GM18520 (cell line): Measurements from ENCODE around the gene ARL4D.
"Not testable (repeated sequence)": the region's sequence is repeated elsewhere in the genome, so short reads cannot be mapped to it uniquely, and the experiment has no call there.

Experiments used
- ATAC-seq: cut with Tn5 transposase; IDR thresholded peaks from one replicate; pipeline ENCODE4 v1.9.1; 2021; ENCODE audit not compliant: unreplicated experiment

The ARL4D gene

DNA sequence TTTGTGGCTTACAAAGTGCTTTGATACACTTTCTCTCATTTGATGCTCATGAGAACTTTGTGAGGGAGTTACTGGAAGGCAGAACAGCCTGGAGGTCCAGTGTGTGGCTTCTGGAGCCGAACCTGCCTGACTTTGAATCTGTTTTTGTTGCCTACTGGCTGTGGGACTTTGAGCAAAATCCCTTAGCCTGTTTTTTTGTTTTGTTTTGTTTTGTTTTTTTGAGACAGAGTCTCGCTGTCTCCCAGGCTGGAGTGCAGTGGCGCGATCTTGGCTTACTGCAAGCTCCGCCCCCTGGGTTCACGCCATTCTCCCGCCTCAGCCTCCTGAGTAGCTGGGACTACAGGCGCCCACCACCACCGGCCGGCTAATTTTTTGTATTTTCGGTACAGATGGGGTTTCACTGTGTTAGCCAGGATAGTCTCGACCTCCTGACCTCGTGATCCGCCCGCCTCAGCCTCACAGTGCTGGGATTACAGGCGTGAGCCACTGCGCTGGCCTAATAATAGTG, 20.6 kb downstream of the ARL4D start:
- ATAC-seq: not testable (repeated sequence)

DNA sequence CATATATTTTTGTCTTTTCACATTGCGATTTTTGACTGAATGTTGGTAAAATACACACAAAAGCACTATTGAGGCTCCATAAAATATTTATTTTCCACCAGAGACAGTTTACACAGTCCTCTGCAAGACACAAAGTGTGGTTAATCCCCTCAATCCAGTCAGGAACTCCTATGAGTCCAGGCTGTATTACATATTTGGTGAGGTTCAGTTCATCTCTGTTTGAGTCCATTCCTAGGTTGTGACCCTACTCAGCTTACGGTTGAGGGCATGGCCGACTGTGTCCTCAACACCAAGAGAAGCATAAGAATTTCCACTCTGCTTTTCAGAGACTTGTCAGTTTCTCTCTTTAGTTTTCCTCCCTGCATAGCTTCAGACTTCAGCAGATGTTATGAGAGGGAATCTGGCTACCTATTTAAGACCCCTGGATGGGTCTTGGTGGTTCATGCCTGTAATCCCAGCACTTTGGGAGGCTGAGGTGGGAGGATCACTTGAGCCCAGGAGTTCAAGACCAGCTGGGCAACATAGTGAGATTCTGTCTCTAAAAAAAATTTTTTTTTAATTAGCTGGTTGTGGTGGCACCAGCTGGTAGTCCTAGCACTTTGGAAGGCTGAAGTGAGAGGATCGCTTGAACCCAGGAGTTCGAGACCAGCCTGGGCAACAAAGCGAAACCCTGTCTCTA, 25.1 kb downstream of the ARL4D start:
- no peak for ATAC-seq

DNA sequence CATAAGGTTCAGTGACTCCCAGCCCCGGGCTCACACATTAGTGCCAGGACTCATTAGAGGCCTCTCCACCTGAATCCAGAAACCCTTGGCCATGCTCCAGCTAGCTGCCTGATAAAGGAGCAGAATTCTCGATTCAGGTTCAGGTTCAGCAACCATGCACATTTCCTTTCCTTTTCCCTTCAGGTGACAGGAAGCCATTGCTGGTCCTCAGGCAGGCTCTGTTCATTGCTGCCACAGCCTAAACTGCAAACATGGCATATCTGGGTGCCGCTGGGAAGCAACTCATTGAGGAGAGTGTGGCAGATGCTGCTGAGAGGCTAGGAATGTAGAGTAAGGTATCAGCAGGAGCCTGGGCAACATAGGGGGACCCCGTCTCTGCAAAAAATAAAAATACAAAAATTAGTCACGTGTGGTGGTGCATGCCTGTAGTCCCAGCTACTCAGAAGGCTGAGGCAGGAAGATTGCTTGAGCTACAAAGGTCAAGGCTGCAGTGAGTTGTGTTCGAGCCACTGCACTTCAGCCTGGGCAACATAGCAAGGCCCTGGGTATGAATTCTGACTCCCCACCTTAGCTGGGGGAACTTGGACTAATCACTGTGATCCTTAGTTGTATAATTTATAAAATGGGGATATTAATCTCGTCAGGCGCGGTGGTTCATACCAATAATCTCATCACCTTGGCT, 28.7 kb downstream of the ARL4D start:
- no peak for ATAC-seq

DNA sequence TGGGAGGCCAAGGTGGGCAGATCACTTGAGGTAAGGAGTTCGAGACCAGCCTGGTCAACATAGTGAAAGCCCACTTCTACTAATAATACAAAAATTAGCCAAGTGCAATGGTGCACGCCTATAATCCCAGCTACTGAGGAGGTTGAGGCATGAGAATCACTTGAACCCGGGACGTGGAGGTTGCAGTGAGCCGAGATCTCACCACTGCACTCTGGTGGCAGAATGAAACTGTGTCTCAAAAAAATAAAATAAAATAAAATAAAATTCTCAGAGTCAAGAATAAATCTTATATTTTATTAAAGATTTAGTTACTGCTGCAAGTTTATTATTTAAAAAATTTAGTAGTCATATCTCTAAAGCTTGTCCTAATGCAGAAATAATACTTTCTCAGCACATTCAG, 29.7 kb downstream of the ARL4D start:
- no peak for ATAC-seq

DNA sequence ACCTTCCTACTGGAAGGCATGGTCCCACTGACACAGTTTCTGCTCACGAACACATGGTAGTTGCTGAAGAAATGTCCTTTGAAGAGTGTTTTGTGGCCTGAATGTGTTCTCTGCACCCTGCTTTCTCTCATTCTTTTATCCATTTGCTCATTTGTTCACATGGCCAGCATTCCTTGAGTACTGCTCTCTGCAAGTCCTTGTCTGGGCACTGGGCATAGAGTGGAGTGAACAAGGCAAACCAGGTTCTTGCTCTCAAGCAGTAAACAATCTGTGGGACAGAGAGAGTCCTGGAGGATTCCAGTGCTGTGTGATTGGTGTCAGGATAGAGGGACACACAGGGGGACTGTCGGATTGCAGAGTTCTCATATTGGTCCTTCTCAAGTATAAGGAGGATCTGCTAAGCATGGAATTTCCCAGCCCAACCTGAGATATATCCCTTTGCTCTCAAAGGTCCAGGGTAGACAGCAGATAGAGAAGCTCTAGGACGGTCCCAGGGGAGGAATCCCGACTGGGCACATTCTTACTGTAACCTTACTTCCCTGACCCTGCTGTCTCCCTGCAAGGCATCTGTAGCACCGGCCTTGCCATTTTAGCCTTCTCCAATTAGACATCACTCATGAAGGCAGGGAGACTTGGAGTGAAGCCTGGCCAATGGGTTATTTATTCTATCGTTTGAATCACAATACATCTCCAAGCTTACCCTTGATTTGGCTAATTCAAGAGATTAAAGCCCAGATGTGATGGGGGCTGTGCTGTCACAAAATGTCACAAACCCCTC, 32.3 kb downstream of the ARL4D start:
- no peak for ATAC-seq

DNA sequence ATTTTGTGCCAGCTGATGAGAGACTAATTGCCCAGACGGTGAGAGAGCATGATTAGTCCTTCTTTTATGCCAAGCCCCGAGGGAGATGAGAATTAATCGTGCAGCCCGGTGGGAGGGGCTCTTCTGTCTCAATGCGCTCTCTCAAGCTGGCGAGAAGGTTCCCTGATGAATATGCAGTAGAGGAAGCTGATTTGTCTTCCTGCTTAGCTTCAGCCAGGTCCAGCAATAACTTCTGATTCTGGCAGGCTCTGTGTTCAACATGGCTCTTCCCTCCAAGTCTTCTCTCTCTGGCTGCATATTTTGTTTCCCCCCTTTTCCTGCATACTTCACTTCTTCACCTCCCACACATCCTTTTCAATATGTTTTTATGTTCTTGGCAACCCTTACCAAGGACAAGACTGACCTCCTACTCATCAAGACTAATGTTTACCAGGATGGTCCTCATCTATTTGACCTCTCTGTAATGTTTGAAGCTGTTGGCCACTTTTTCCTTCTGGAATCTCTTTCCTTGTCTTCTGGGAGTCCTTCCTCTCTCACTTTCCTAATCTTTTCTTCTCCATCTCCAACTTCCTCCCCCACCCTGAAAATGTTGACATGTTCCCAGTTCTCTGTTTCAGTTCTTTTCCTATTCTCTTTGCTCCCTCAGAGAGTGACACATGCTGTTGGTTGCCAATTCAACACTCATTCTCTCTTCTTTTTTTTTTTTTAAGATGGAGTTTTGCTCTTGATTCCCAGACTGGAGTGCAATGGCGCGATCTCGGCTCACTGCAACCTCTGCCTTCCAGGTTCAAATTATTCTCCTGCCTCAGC, 33.1 kb downstream of the ARL4D start:
- no peak for ATAC-seq

DNA sequence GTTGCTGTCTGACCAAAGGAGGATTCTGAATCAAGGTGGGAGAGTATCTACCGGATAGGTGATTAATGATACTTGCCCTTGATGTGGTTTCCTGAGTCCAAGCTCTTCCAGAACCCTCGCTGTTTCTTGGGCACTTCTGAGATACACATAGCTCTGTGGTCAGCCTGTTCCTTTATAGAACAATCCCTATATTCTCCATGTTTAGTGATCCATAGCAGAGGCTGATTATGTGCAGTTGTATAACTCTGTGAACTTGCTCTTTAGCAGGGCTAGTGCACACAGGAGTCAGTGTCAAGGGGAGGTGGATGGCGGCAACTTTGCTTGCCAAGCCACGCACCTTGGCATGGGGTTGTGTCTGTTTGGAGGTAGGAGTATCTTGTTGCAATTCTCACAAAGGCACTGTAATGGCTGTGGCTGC, 36.1 kb downstream of the ARL4D start:
- ATAC-seq: no peak

DNA sequence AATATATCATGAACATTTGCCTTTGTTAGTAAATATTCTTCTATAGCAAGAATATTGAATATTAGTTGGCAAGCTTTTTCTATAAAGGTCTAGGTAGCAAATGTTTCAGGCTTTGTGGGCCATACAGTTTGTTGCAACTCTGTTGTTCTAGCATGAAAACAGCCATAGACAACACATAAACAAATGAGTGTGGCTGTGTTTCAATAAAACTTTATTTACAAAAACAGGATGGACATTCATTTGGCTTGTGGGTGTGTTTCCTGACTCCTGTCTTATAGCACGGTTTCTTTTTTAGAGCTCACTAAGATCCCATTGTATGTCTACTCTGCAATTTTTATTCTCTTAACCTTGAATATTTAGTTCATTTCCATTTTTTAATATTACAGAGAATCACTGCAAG, 39.0 kb downstream of the ARL4D start:
- no peak for ATAC-seq

DNA sequence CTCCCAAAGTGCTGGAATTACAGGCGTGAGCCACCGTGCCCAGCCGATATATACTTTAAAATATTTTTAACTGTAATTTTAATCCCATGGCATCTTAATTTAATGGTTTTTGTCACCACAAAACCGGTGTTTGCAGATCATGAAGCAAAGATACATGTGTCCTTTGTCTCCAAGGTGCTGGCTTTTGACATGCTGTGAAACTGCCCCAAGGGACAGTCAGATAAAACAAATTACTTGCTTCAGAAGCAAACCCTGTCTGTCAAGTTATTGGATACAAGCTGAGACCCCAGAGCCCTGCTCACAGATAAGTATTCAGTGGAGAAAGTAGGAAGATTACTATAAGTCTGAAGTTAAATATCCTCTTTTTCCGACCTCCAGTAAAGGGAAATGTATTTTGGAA, 39.8 kb downstream of the ARL4D start:
- no peak for ATAC-seq

DNA sequence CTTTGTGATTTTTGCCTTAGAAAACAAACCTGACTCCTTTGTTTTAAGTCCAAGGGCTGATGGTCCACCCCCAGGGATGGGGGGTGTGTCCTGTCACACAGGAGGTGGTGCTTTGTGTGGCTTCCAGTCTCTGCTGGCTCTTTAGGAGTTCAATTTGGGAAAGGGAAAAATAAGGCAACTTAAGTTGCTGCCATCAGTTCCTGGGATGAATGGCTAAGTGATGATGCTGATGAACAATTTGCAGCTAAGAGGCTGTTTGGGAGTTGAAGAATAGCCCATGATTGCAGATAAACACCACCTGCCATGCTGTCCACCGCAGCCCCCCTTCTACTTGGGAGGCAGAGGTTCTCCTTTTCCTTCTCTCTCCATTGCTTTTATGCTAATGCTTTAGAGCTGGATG, 40.2 kb downstream of the ARL4D start:
- no peak for ATAC-seq

DNA sequence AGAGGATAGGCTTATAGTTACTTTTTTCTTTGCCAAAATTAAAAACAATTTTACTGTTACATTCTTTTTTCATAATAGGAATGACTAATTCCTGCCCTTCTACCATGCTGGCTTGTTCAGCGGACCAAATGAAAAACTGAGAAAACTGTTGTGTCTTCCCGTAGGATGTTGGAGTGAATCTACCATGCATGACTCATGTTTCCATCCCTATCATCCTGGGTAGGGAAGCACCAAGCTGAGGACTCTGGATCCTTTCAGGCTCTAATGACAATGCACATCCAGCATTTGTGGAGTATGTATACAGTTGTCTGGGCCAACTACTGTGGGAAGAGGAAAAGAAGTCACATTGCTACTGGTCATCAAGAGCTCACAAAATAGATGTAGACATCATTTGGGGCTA, 43.9 kb downstream of the ARL4D start:
- no peak for ATAC-seq

DNA sequence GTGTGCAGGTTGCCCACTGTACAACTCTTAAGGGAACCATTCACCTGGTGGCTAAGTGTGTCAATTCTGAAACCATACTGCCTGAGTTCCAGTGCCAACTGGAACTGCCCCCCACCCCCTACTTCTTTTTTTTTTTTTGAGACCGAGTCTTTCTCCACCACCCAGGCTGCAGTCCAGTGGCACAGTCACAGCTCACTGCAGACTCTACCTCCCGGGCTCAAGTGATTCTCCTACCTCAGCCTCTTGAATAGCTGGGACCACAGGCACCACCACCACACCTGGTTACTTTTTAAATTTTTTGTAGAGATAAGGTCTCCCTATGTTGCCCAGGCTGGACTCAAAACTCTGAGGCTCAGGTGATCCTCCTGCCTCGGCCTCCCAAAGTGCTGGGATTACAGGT, 44.6 kb downstream of the ARL4D start:
- ATAC-seq: no peak

DNA sequence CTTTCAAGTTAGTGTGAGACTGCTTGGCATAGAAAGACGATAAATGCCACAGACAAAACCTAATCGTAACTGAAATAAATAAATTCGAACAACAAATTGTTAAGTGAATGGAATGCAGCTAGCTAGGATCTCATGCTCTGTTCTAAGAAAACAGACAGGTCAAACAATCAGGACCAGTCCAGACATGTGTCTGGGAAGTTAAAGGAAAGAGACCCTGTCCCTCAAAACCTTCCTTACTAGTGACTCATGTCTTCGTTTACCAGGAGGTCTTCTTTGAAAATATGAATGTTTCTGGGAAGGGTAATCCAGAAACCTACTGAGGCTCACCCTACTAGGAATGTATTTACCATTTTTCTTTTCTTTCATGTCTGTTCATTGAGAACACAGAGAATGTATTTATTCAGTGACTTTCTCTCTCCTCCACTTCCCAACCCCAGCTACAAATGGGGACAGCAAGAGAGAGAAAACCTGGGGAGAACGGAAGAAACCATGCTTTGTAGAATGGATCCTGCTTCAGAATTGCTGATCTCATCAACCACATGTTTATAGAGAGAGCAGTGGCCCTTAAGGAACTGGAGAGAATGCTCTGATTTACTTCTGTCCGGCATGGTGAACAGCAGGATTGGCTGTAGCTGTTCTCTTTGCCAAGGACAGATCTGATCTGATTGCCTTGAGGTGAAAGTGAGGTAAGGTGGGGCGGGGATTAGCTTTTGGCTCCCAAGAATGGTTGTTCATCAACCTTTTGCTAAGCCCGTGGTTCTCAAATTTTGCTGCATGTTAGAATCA, 45.6 kb downstream of the ARL4D start:
- ATAC-seq: no peak

DNA sequence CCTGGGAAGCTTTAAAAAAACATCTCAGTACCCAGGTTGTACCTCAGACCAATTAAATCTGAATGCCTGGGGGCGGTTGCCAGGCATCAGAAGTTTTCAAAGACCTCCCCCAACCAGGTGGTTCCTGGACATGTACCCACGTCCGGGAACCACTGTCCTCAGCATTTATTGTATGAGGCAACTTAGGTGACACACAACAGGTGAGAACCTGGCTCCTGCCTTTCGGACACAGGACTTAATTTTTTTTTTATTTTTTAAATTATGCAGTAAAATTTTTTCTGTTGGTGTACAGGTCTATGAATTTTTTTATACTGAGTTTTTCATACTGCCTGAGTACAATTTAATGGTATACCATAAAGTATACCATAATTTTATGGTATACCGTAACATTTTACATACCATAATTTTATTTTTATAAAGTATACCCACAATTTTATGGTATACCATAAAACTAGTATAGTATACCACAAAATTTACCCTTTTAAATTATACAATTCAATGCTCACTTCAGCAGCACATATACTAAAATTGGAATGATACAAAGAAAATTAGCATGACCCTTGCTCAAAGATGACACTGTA, 46.3 kb downstream of the ARL4D start:
- no peak for ATAC-seq

DNA sequence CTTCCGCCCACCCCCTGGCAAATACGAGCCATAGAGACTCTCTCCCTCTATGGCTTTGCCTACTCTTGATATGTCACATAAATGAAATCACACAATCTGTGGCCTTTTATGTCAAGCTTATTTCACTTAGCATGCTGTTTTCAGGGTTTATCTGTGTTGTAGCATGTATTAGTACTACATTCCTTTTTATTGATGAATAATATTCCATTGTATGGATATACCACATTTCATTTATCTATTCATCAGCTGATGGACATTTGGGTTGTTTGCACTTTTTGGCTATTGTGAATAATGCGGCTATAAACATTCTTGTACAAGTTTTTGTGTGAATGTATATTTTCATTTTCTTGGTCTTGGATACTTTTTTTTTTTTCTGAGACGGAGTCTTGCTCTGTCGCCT, 48.0 kb downstream of the ARL4D start:
- ATAC-seq: no peak

DNA sequence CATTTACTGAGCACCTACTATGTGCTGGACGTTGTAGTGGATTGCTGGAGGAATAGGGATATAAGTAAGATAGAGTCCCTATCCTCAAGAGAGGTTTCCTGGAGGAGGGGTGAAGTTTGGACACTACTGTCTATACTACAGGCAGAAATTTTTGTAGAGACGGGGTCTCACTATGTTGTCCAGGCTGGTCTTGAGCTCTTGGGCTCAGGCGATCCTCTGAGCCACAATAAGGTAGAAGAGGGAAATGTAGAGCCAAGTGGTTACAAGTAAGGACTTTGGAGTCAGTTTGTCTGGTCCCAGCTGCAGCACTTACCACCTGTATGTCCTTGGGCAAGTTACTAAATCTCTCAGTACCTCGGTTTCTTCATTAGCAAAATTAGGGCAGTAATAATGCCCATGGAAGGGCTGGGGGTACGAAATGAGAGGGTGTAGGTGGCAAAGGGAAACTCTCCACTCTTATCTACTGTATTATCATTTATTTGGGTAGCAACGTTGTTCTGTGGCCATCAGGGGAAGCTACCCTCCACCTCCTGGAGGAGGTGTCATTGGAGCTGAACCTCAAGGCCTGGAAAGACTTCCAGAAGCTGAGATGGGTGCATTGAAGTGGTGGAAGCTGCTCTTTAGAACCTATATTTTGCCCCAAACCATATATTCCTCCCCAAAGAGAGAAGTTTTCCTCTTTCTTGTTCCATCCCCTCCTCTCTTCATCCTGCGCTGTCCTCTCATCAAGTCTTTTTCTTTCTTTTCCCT, 50.1 kb downstream of the ARL4D start:
- no peak for ATAC-seq

DNA sequence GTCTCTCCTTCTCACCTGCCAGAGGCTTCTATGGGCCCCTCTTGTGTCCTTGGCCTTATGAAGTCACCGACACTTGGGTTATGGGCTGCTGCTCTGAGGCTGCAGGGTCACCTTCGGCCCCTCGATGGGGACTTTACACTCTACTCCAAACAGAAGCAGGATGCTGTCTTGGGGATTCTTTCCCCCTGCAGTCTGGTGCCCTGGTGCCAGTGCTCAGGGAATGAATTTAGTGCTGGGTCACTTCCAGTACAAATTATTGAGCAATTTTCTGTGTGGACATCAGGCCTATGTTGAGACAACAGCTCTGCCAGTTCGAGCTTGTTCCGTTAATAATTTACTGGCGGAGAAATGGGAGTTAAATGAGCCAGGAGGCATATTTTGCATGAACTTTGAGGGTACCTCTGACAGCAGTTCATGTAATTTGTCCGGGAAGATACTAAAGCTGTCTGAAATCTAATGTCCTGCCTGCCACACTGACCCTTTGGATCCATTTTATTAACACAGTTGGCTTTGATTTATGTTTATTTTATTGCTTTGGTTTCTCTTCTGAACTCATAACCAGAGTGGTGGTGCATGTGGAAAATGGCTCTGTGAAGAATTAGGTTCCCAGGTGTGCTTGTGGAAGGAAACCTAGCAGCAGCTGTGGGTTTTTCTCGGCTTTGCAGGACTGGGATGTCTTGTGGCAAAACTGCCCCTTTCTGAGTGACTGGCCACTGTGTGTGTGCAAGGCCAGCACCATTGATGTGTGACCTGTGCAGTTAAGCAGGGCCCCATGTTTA, 50.9 kb downstream of the ARL4D start:
- ATAC-seq: no peak
